AML-193 (cell line): ENCODE measurements around the gene PRRC1.
A peak's percentile ranks its signal among the peaks of the same experiment; 100 is the strongest.
"Not testable (repeated sequence)": the region's sequence is repeated elsewhere in the genome, so short reads cannot be mapped to it uniquely, and the experiment has no call there.

Source experiments
- DNase-seq, 2 experiments: peaks; one replicate each; lab custom pipeline; 2025; lab: John Stamatoyannopoulos, UW

The PRRC1 gene

DNA sequence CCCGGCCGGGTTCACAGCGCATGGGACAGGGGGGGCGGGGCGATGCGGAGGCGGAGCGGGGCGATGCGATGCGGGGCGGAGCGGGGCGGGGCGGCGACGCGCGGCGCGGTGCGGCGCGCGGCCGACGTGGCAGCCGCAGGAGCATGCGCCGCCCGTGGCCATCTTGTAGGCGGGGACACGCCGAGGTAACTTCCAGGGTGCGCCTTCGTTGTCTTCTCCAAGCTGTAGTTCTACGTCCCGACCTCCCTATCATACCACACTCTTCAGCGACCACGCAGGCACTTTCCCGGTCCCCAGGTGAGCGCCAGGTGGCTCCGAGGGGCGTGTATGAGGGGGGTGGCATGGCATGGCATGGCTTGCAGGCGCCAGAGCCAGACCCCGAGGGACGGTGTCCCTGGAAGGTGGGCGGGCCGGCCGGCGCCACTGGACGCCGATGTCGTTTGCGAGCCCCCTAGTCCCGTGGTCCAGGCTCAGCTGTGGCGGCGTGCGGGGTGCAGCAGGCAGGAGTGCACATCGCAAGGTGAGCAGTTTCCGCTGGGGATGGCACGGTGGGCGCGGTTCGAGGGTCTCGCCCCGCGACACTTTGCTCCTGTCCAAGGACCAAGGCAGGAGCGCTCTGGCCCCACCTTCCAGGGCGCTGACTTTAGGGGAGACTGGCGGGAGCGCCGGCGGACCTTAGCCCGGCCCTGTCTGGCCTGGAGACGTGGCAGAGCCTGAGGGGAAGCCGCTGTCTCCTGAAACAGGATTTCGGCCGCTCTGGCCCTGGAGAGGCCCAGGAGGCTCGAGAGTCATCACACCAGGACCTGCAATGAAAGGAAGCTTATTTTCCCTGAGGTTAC is at the start of gene PRRC1:
Gene PRRC1, plus strand, starts transcription at position 161 of the 839 bp plus-strand sequence. CDS start 5,840 bp downstream, outside the sequence.
- DNase-seq, result peak; percentile 63 to 72

- DNase-seq, result no peak
Observed at GRCh38 chr5:127471211-127471610, 46.2 kb upstream of the PRRC1 start.

- no peak for DNase-seq
Observed at GRCh38 chr5:127472700-127473099, 44.7 kb upstream of the PRRC1 start.

DNA sequence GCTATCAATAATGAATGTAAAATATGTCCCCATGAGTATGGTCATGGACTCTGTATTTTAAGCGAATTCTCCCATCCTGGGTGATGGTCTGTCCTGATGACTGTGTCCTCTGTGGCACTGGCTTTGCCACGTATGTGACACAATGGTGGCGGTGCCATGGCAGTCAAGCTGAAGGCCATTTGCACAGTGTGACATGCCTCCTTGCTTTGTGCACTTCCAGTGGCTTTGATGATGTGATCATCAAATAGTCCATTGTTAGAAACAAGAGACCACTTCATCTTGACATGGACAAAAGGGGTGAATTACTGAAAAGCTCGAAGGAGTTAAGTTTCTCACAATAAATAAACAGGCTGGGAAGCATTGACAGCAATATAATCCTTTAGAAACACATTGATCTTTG is 31.0 kb upstream of the PRRC1 start:
- no peak for DNase-seq

DNA sequence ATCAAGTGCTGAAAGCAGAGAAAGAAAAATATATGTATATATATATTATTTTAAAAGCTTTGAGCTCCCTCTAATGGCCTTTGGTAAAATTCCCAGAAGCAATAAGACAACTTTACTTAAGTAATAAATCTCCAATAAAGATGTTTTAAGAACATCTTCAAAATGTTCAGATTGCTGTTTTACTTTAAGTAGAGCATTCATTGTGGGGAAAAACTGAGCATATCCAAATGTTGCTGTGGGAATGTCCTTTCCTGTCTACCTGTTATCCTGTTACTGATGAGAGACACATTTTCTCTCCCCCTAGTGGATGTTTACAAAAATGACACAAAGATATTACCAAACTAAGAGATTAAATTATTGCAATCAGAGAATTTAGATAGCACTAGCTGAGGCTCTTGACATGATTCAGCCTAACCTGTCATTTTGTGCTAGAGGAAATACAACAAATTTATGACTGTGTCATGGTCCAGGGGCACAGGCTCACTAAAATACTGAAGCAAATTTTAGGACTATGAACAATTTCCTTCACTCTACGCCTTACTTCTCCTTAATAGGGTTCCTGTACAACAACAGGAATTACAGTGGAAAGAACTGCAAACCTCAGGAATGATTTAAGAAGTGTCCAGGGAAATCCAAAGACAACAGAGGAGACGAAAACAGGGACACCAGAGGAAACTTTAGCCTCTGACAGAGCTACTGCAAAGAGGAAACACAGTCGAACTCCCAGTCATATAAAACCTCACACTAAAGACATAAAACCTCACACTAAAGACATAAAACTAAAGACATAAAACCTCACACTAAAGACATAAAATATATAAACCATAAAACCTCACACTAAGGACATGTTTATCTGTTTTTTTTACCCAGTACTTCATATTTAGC is 24.3 kb upstream of the PRRC1 start:
- DNase-seq, result peak; percentile 75 to 83

DNA sequence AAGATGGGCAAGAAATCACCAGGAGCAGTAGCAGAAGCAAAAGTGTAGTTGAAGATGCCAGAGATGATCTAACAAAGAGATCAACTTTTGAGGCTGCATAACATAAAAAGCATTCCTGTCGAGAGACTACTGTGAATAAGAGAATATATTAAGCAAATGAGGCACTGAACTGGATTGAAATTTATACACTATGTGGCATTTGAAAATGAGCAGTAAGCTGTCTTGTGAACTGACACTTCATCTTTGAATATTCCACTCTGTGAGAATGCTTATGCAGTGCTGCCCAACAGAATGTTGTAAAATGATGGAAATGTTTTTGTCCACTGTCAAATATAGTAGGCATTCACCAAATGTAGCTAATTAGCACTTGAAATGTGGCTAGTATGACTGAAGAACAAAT is 18.9 kb upstream of the PRRC1 start:
- DNase-seq, result no peak

- DNase-seq, result peak; percentile 65 to 68
Observed at GRCh38 chr5:127505905-127506304, 11.5 kb upstream of the PRRC1 start.

DNA sequence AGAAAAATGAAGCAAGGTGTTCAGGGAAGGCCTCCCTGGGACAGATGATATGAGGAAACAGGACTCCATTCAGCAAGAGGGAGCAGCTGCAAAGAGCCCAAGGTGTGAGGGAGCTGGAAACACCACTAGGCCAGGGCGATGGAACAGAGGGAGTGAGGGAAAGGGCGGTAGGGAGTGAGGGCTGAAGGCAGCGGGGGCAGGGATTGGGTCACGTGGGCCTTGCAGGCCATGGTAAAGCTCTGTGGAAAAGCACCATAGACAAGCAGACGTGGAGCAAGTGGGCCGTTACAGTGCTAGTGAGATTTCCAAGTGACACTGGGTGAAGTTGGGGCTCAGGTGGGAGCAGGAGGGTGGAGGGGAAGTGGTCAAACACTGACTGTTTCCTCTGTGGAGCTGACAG is 10.8 kb upstream of the PRRC1 start:
- no peak for DNase-seq

DNA sequence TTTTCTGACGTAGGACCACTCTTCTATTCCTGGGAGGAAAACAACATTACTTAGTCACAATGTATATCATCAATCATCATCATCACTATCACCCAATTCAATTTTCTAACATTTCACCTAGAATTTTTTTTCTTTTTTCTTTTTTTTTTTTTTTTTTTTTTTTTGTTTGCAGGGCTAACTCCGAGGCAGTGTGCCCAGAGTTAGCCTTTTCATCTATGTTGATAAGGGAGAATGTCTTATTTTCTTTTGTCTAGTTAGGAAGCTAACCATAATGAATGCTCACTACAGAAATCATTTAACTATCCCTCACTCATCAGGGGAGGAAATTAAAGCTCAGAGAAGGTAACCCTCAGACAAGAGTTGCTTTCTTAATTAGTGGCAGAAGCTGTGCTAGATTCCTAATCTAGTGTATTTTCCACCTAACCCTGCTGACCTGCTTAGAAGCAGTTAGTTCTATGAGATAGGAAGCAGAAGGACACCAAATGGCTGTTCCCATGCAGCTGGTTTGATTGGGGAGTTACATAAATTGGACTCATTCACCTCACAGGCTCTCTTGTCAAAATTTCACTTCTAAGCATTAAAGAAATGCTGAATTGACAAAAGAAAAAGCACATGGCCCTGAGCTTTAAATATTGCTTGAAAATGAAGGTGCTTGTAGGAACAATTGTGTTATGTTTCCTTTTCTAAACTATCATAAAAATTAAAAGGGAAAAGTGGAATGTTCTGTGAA is 8.6 kb upstream of the PRRC1 start:
- DNase-seq, result no peak

GRCh38 chr5:127513408-127513970 is 4.0 kb upstream of the PRRC1 start:
- DNase-seq, result no peak

DNA sequence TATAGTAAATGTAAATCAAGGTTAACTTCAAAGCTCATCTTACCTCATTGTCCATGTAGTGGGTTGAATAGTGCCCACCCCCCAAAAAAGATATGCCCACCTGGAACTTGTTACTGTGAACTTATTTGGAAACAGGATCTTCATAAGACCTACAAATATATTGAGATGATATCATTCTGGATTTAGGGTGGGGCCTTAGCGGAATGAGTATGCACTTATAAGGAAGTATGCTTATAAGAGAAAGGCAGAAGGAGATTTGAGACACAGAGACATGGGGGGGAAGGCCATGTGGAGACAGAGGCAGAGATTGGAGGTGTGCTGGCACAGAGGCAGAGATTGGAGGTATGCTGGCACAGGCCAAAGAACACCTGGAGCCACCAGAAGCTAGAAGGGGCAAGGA is 2.6 kb upstream of the PRRC1 start:
- DNase-seq, result no peak

- no peak for DNase-seq
Observed at GRCh38 chr5:127515693-127516440, 1.6 kb upstream of the PRRC1 start.

- peak; percentile 62 to 63 for DNase-seq
Observed at GRCh38 chr5:127517110-127517479, 345 bp upstream of the PRRC1 start.

DNA sequence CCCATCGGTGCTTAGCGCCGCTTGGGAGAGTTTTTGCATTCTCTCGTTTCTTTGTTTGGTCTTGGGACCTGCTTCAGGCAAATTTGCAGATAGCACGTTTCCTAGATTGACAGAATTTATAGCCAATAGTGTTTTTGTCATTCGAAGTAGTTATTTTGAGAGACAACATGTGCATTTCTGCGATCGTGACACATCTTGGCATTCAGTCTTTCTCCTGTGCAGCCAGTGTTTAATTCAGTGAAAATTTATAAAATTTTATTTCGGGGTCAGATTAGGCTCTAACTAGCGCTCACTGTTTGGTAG is 830 bp downstream of the PRRC1 start:
- DNase-seq, result peak; percentile 26 to 42

GRCh38 chr5:127519527-127519926 is 2.1 kb downstream of the PRRC1 start:
- no peak for DNase-seq

DNA sequence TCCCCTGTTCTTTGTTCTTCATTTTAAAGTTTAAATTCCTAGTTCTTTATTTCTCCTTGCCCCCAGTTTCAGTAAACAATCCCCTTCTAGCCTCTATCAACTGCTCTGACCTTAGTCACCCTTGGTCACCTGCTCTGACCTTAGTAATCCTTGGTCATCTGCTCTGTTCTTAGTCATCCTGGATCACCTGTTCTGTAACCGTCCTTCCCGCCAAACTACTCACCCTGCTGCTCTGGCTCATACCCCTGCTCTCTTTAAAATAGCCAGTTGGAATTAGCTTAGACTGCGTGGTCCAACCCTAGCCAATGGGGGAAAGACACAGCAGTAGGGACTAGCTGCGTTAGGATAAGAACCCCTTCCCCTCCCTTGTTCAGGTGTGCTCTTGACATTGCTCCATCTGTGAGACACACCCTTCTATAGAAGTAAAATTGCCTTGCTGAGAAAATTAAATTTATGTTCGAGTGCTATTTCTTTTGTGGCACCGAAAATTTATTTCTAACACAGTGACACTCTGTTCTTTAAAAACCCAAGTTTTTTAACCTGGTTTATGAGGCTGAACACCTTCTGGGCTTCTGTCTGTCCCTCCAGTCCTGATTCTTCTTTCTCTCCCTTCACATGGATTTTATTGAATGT is 3.8 kb downstream of the PRRC1 start:
- no peak for DNase-seq

GRCh38 chr5:127525181-127525580 is 7.7 kb downstream of the PRRC1 start:
- no peak for DNase-seq

GRCh38 chr5:127529904-127530682 is 12.7 kb downstream of the PRRC1 start:
- no peak for DNase-seq

GRCh38 chr5:127536687-127537086 is 19.2 kb downstream of the PRRC1 start:
- DNase-seq, result peak; percentile 24 to 26

GRCh38 chr5:127540553-127540952 is 23.1 kb downstream of the PRRC1 start:
- DNase-seq, result not testable (repeated sequence)
